ENCODE data around the gene NATD1. TPM values are rescaled to one million over a fixed set of nuclear protein-coding genes. Genes with fewer than 3 reads are reported as not detected.

Gene NATD1
- total and polyA plus RNA-seq, 10 of the 15 experiments (the other 5 are each of a cell fraction or from before 2014, with no cell fraction given), result 0.02 to 0.33 (median 0.15) TPM

DNA sequence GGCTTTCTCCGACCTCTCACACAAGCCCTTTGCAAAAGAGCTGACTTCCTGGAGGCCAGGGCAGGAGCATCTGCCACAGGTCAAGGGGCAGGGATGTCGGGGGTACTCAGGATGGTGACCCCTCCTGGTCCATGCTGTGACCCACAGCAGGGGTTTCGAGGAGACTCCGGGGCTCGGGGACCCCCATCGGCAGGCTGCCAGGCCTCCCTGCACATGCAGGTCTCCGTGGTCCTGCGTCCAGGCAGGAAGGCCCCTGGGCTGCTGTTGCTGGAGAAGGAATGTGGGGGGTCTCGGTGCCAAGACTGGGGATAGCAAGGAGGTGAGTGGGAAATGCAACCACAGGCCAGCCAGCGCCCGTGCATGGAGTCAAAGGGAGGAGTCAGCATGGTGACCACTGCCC, 11.6 kb downstream of the NATD1 start:
- Histone ChIP-seq H3K4me2 (ENCODE audit: control insufficient read depth, insufficient read depth) (no peak overlapping the region), H3K27ac (ENCODE audit: control insufficient read depth, insufficient read depth) (no peak overlapping the region), H3K27me3 (replicated peaks in 1 of 2; ENCODE audit: control insufficient read depth in 2 of 2, insufficient read depth in 2 of 2, low read length in 1 of 2) (no peaks in the 10 kb centered on the region), H3K4me1 (ENCODE audit: control insufficient read depth, insufficient read depth, low read length) (no peaks in the 10 kb centered on the region), H2AFZ (ENCODE audit: control insufficient read depth, low read depth, low read length) (no peak overlapping the region), H3K36me3 (ENCODE audit: control insufficient read depth in 2 of 2, insufficient read depth in 2 of 2, low read length in 1 of 2) (no peaks in the 10 kb centered on the region), H3K9ac (ENCODE audit: control insufficient read depth, insufficient read depth, low read length) (no peak overlapping the region), H4K20me1 (ENCODE audit: control insufficient read depth, insufficient read depth) (no peaks in the 10 kb centered on the region), H3K4me3 (no peak overlapping the region), H3K9me3 (replicated peaks; ENCODE audit: control insufficient read depth, insufficient read depth, low read length) (no peaks in the 10 kb centered on the region), H3K79me2 (ENCODE audit: control insufficient read depth, insufficient read depth, low read length) (no peaks in the 10 kb centered on the region)
- no TSS peak for BruUV-seq (replicated peaks)
- no peak for FAIRE-seq
- ChIA-PET CTCF (no interaction called here), SMC1A (ENCODE audit: uncharacterized antibody, unreplicated experiment) (no interaction called here), RAD21 (ENCODE audit: unreplicated experiment) (no interaction called here), POLR2A (no interaction called here)
- intact Hi-C loops (cut with micrococcal nuclease; ENCODE audit: unreplicated experiment) (no loop called here), in situ Hi-C loops (cut with MboI) (no loop called here)
- WGBS (ENCODE audit: insufficient coverage, insufficient replicate concordance, low lambda C conversion rate, missing lambda C conversion rate), result 45% methylated on average over 11 of the region's 11 CpGs
- no peak for TF ChIP-seq HDAC6 (IDR thresholded peaks at IDR 0.05; ENCODE audit: unreplicated experiment)
- TF ChIP-seq TAF1 (IDR thresholded peaks at IDR 0.05; ENCODE audit: borderline replicate concordance, low read depth, low read length), result no peak
- TF ChIP-seq TCF12 (IDR thresholded peaks at IDR 0.05; ENCODE audit: low read depth, low read length), result no peak
- TF ChIP-seq GATAD2B (conservative IDR thresholded peaks at IDR 0.05; ENCODE audit: low read depth), result no peak
- TF ChIP-seq, protein P1, sequence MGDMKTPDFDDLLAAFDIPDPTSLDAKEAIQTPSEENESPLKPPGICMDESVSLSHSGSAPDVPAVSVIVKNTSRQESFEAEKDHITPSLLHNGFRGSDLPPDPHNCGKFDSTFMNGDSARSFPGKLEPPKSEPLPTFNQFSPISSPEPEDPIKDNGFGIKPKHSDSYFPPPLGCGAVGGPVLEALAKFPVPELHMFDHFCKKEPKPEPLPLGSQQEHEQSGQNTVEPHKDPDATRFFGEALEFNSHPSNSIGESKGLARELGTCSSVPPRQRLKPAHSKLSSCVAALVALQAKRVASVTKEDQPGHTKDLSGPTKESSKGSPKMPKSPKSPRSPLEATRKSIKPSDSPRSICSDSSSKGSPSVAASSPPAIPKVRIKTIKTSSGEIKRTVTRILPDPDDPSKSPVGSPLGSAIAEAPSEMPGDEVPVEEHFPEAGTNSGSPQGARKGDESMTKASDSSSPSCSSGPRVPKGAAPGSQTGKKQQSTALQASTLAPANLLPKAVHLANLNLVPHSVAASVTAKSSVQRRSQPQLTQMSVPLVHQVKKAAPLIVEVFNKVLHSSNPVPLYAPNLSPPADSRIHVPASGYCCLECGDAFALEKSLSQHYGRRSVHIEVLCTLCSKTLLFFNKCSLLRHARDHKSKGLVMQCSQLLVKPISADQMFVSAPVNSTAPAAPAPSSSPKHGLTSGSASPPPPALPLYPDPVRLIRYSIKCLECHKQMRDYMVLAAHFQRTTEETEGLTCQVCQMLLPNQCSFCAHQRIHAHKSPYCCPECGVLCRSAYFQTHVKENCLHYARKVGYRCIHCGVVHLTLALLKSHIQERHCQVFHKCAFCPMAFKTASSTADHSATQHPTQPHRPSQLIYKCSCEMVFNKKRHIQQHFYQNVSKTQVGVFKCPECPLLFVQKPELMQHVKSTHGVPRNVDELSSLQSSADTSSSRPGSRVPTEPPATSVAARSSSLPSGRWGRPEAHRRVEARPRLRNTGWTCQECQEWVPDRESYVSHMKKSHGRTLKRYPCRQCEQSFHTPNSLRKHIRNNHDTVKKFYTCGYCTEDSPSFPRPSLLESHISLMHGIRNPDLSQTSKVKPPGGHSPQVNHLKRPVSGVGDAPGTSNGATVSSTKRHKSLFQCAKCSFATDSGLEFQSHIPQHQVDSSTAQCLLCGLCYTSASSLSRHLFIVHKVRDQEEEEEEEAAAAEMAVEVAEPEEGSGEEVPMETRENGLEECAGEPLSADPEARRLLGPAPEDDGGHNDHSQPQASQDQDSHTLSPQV (IDR thresholded peaks at IDR 0.05), result no peak
- TF ChIP-seq ZBED1 (IDR thresholded peaks at IDR 0.05; ENCODE audit: borderline replicate concordance), result no peak
- TF ChIP-seq KLF5 (IDR thresholded peaks at IDR 0.05; ENCODE audit: partially characterized antibody), result no peak
- TF ChIP-seq RCOR1 (conservative IDR thresholded peaks at IDR 0.05; ENCODE audit: low read depth, low read length), result no peak
- TF ChIP-seq FOXM1 (IDR thresholded peaks at IDR 0.05; ENCODE audit: low read depth, low read length), result no peak
- TF ChIP-seq RBBP5 (conservative IDR thresholded peaks at IDR 0.05), result no peak
- no peak for TF ChIP-seq SUPT20H (IDR thresholded peaks at IDR 0.05; ENCODE audit: borderline replicate concordance, control insufficient read depth, low read depth, low read length)
- no peak for TF ChIP-seq SMC3 (IDR thresholded peaks at IDR 0.05; ENCODE audit: borderline replicate concordance, low read length)
- TF ChIP-seq, protein P2, sequence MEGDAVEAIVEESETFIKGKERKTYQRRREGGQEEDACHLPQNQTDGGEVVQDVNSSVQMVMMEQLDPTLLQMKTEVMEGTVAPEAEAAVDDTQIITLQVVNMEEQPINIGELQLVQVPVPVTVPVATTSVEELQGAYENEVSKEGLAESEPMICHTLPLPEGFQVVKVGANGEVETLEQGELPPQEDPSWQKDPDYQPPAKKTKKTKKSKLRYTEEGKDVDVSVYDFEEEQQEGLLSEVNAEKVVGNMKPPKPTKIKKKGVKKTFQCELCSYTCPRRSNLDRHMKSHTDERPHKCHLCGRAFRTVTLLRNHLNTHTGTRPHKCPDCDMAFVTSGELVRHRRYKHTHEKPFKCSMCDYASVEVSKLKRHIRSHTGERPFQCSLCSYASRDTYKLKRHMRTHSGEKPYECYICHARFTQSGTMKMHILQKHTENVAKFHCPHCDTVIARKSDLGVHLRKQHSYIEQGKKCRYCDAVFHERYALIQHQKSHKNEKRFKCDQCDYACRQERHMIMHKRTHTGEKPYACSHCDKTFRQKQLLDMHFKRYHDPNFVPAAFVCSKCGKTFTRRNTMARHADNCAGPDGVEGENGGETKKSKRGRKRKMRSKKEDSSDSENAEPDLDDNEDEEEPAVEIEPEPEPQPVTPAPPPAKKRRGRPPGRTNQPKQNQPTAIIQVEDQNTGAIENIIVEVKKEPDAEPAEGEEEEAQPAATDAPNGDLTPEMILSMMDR (IDR thresholded peaks at IDR 0.05 in 2 of 3, conservative IDR thresholded peaks at IDR 0.05 in 1 of 3; ENCODE audit: control insufficient read depth in 2 of 3, extremely low read depth in 1 of 3, insufficient read depth in 1 of 3, low read depth in 3 of 3, low read length in 3 of 3), result no peak
- TF ChIP-seq CHD2 (IDR thresholded peaks at IDR 0.05; ENCODE audit: borderline replicate concordance, low read depth, low read length), result no peak
- no peak for TF ChIP-seq MEF2A (IDR thresholded peaks at IDR 0.05; ENCODE audit: insufficient read depth, low read depth, low read length)
- no peak for TF ChIP-seq ESRRA (IDR thresholded peaks at IDR 0.05; ENCODE audit: low read length)
- DNase-seq (ENCODE audit: low read depth, low spot score), result no peak
- no peak for ATAC-seq
